ENCODE measurements around the gene SMOC1. TPM values are rescaled to one million over a fixed set of nuclear protein-coding genes. Genes with fewer than 3 reads are reported as not detected.

Gene SMOC1
- total RNA-seq, 1 experiment from 2014 or later, result 0.68 TPM

DNA sequence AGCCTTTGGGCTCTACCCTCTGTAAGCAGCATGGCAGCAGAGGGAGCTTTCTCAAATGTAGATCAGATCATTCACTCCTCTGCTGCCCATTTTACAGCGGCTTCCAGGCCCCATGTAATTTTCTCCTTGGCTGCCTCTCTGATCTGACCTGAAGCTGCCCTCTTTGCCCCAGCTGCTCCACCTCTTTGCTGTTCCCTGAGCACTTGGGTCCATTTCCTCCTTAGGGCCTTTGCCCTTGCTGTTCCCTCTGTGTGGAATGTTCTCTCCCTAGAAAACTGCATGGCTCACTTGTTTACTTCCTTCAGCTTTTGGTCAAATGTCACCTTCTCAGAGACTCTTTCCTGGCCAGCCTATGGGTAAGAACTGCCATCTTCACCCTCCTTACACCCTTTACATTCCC lies 37.2 kb downstream of the SMOC1 start:
- no peak overlapping the region for H2BK120ac ChIP-seq (ENCODE audit: low read depth, low read length, poor library complexity, severe bottlenecking)
- no peaks in the 10 kb centered on the region for H3K36me3 Mint-ChIP-seq (ENCODE audit: insufficient read depth in 1 of 3, low read depth in 3 of 3)
- H4K5ac ChIP-seq (ENCODE audit: insufficient read length, low read depth, low read length), result no peak overlapping the region
- H3K79me1 ChIP-seq (ENCODE audit: insufficient read depth, low read depth, low read length, poor library complexity, severe bottlenecking), result no peaks in the 10 kb centered on the region
- no peak overlapping the region for H4K91ac ChIP-seq (ENCODE audit: insufficient read length, low read depth, low read length)
- H2BK15ac ChIP-seq (ENCODE audit: low read depth, low read length), result no peak overlapping the region
- no peak overlapping the region for H3K18ac ChIP-seq (ENCODE audit: insufficient read length, low read depth, low read length)
- H3K9me3 ChIP-seq (ENCODE audit: control insufficient read depth, low read depth, low read length), result no peaks in the 10 kb centered on the region
- no peaks in the 10 kb centered on the region for H3K79me2 ChIP-seq (ENCODE audit: insufficient read depth, low read length)
- no peak overlapping the region for H2BK5ac ChIP-seq (ENCODE audit: insufficient read length, low read length)
- peak overlapping the region; percentile 8; the same call in 1 of the 2 replicates for H3K14ac ChIP-seq (ENCODE audit: insufficient read depth, low read length)
- no peak overlapping the region for H3K4ac ChIP-seq (ENCODE audit: low read depth, low read length)
- H3K4me1 Mint-ChIP-seq, result peaks cover 17 to 20% of the 10 kb centered on the region in 2 experiments
- no peaks in the 10 kb centered on the region for H4K20me1 ChIP-seq (ENCODE audit: control insufficient read depth, insufficient read depth, insufficient read length)
- H3K9me3 Mint-ChIP-seq, result no peaks in the 10 kb centered on the region
- H3K4me3 Mint-ChIP-seq, result no peak overlapping the region
- peaks cover 2% of the 10 kb centered on the region; the same call in 1 of the 2 replicates for H3K27me3 Mint-ChIP-seq (ENCODE audit: low read depth)
- H2BK12ac ChIP-seq (ENCODE audit: insufficient read length, low read depth, low read length), result no peak overlapping the region
- H3K27me3 ChIP-seq (ENCODE audit: insufficient read depth, low read length), result no peaks in the 10 kb centered on the region
- WGBS (ENCODE audit: extremely low coverage, insufficient read length, low lambda C conversion rate), result no CpG with 5 or more reads among the region's 1 CpG
- no peaks in the 10 kb centered on the region for H3K4me1 ChIP-seq (ENCODE audit: insufficient read depth, low read length)
- H3K23ac ChIP-seq (ENCODE audit: insufficient read length, low read depth, low read length), result no peak overlapping the region
- no peak overlapping the region for H2AFZ ChIP-seq (ENCODE audit: low read length)
- H3T11ph ChIP-seq (ENCODE audit: low read length), result no peak overlapping the region
- no peak overlapping the region for H3K27ac ChIP-seq (ENCODE audit: insufficient read length, low read depth, low read length)
- no peak overlapping the region for H3K9ac ChIP-seq (ENCODE audit: extremely low read depth, insufficient read length, low read length)
- H3K4me2 ChIP-seq (ENCODE audit: insufficient read depth, insufficient read length, low read length), result no peak overlapping the region
- no peak overlapping the region for H3K56ac ChIP-seq (ENCODE audit: insufficient read length, low read depth, low read length)
- H4K8ac ChIP-seq (replicated peaks; ENCODE audit: insufficient read length, low read depth, low read length), result no peak overlapping the region
- H2AK5ac ChIP-seq (ENCODE audit: insufficient read length, low read length), result no peak overlapping the region
- H3K27ac Mint-ChIP-seq, result peak overlapping the region in 1 of 3 experiments; percentile 6; a peak in 1 of 7 replicates
- no peak overlapping the region for H2BK20ac ChIP-seq (ENCODE audit: low read depth, low read length, poor library complexity, severe bottlenecking)
- DNase-seq, result no peak
- no peaks in the 10 kb centered on the region for H3K23me2 ChIP-seq (ENCODE audit: insufficient read length, low read depth, low read length, poor library complexity, severe bottlenecking)
- TF ChIP-seq, protein P1, sequence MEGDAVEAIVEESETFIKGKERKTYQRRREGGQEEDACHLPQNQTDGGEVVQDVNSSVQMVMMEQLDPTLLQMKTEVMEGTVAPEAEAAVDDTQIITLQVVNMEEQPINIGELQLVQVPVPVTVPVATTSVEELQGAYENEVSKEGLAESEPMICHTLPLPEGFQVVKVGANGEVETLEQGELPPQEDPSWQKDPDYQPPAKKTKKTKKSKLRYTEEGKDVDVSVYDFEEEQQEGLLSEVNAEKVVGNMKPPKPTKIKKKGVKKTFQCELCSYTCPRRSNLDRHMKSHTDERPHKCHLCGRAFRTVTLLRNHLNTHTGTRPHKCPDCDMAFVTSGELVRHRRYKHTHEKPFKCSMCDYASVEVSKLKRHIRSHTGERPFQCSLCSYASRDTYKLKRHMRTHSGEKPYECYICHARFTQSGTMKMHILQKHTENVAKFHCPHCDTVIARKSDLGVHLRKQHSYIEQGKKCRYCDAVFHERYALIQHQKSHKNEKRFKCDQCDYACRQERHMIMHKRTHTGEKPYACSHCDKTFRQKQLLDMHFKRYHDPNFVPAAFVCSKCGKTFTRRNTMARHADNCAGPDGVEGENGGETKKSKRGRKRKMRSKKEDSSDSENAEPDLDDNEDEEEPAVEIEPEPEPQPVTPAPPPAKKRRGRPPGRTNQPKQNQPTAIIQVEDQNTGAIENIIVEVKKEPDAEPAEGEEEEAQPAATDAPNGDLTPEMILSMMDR (conservative IDR thresholded peaks at IDR 0.05), result no peak

Measured in H9 (cell line).